Peyer's patch (tissue), 4 donors: Measurements from ENCODE around the gene TM7SF2.

ENCODE experiments used
- CTCF ChIP-seq, 6 experiments: fragments of 450-650 bp in 4 of 6; fragments of 200-600 bp in 2 of 6; sonication (generic) in 1 of 6; IDR thresholded peaks; one replicate each; pipeline ENCODE4 v1.5.1; 2017 to 2019; ENCODE audit warnings: antibody characterized with exemption in 6 of 6, mild to moderate bottlenecking in 3 of 6, moderate library complexity in 1 of 6
- POLR2A ChIP-seq, 2 donors: fragments of 450-650 bp; IDR thresholded peaks; one replicate each; pipeline ENCODE4 v1.5.1; 2017; ENCODE audit warnings: antibody characterized with exemption in 2 of 2, mild to moderate bottlenecking in 2 of 2, moderate library complexity in 2 of 2

- TF ChIP-seq CTCF (IDR thresholded peaks at IDR 0.05) (peak in 1 of 6 experiments; percentile 22), POLR2A (IDR thresholded peaks at IDR 0.05) (peak; percentile 97 to 98)
Measured at GRCh38 chr11:65134240-65134951, 22.7 kb downstream of the TM7SF2 start, which contains the start of gene SYVN1.
